ENCODE results near the gene CHSY1.

The CHSY1 gene

GRCh38 chr15:101189409-101190091 lies 62.3 kb downstream of the CHSY1 start:
- H3K9ac ChIP-seq (ENCODE audit: low read depth, low read length): no peak overlapping the region
- peaks cover 21% of the 10 kb centered on the region for H3K4me1 ChIP-seq (ENCODE audit: insufficient read depth, low read length)
- H3K9me3 ChIP-seq (ENCODE audit: insufficient read depth, low read depth, low read length): no peaks in the 10 kb centered on the region
- H3K27ac ChIP-seq (ENCODE audit: low read length): no peak overlapping the region
- H3K4me3 ChIP-seq (ENCODE audit: low read length): no peak overlapping the region
- no peaks in the 10 kb centered on the region; the same call in 1 of the 2 replicates for H3K36me3 ChIP-seq (ENCODE audit: insufficient read depth, low read depth, low read length)
- H3K27me3 ChIP-seq (ENCODE audit: insufficient read depth, low read length): no peaks in the 10 kb centered on the region

GRCh38 chr15:101188637-101189408 lies 63.0 kb downstream of the CHSY1 start:
- H3K9ac ChIP-seq (ENCODE audit: low read depth, low read length): no peak overlapping the region
- no peaks in the 10 kb centered on the region for H3K9me3 ChIP-seq (ENCODE audit: insufficient read depth, low read depth, low read length)
- H3K36me3 ChIP-seq (ENCODE audit: insufficient read depth, low read depth, low read length): no peaks in the 10 kb centered on the region; the same call in 1 of the 2 replicates
- peaks cover 21% of the 10 kb centered on the region for H3K4me1 ChIP-seq (ENCODE audit: insufficient read depth, low read length)
- H3K27ac ChIP-seq (ENCODE audit: low read length): no peak overlapping the region
- H3K27me3 ChIP-seq (ENCODE audit: insufficient read depth, low read length): no peaks in the 10 kb centered on the region
- no peak overlapping the region for H3K4me3 ChIP-seq (ENCODE audit: low read length)

DNA sequence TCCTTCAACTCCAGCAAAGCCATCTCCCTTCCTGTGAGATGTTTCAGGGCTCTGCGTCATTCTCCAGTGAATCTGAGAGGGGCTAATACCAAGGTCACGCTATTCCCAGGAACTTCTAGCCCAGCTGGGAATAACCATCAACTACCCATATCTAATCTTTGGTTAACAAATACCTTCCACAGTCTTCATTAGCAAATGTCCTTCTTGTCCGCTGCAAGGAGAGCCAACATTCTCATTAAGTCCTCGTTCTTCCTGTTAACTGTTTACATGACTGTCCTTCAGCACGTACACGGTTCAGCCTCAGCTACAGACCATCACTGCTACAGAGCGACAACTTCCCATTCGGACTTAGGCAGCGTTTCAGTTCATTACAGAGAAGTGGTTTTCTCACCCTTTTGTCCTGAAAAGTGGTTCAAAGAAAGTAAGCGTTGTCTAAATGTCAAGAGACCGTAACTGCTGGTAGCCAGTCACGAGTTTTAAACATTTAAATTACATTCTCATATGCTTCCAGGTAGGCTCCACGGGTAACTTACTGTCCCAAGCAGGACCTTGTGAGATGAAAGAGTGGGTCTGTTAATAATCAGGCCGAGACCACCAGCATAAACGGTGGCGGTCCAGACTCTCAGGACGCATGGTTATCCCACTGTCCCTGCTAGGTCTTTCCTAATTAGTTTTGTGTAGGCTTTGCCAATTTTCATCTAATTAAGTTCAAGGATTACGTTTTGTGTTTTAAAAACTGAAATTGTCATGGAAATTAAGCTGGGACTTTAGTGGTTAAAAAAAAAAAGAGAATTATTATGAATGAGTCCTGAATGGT lies 63.8 kb downstream of the CHSY1 start:
- H3K27ac ChIP-seq (ENCODE audit: low read length): peak overlapping the region; percentile 16
- H3K4me1 ChIP-seq (ENCODE audit: insufficient read depth, low read length): peaks cover 21% of the 10 kb centered on the region
- H3K9me3 ChIP-seq (ENCODE audit: insufficient read depth, low read depth, low read length): no peaks in the 10 kb centered on the region
- H3K4me3 ChIP-seq (ENCODE audit: low read length): no peak overlapping the region
- peaks cover 4% of the 10 kb centered on the region; the same call in 1 of the 2 replicates for H3K36me3 ChIP-seq (ENCODE audit: insufficient read depth, low read depth, low read length)
- H3K27me3 ChIP-seq (ENCODE audit: insufficient read depth, low read length): no peaks in the 10 kb centered on the region
- H3K9ac ChIP-seq (ENCODE audit: low read depth, low read length): no peak overlapping the region

- Histone ChIP-seq H3K4me1 (ENCODE audit: insufficient read depth, low read length) (peaks cover 16% of the 10 kb centered on the region), H3K27ac (ENCODE audit: low read length) (no peak overlapping the region), H3K9ac (ENCODE audit: low read depth, low read length) (no peak overlapping the region), H3K36me3 (ENCODE audit: insufficient read depth, low read depth, low read length) (peaks cover 13% of the 10 kb centered on the region; the same call in 1 of the 2 replicates), H3K4me3 (ENCODE audit: low read length) (no peak overlapping the region), H3K27me3 (ENCODE audit: insufficient read depth, low read length) (no peaks in the 10 kb centered on the region), H3K9me3 (ENCODE audit: insufficient read depth, low read depth, low read length) (no peaks in the 10 kb centered on the region)
Observed at GRCh38 chr15:101185770-101186169, 66.1 kb downstream of the CHSY1 start.

GRCh38 chr15:101185336-101185735 lies 66.5 kb downstream of the CHSY1 start:
- Histone ChIP-seq H3K4me3 (ENCODE audit: low read length) (no peak overlapping the region), H3K9ac (ENCODE audit: low read depth, low read length) (no peak overlapping the region), H3K9me3 (ENCODE audit: insufficient read depth, low read depth, low read length) (no peaks in the 10 kb centered on the region), H3K27ac (ENCODE audit: low read length) (no peak overlapping the region), H3K4me1 (ENCODE audit: insufficient read depth, low read length) (peaks cover 16% of the 10 kb centered on the region), H3K27me3 (ENCODE audit: insufficient read depth, low read length) (no peaks in the 10 kb centered on the region), H3K36me3 (ENCODE audit: insufficient read depth, low read depth, low read length) (peaks cover 13% of the 10 kb centered on the region; the same call in 1 of the 2 replicates)

DNA sequence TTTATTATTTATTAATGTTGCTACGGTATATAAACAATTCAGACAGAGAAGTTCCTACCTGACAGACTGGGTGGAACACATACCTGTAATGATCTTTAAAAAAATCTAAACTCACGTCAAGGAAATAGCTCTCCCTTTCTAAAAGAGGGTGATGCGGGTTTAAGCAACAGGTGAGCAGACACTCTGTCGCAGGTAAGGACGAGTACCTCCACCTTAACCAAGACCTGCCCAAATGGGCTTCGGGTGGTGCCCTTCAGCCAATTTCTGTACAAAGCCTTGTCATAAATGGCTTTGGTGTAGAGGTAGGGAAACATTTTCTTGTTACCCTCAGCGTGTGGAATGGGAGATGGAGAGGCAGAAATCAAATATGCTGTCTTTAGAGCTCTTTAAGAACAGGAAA lies 67.0 kb downstream of the CHSY1 start:
- Histone ChIP-seq H3K27me3 (ENCODE audit: insufficient read depth, low read length) (no peaks in the 10 kb centered on the region), H3K36me3 (ENCODE audit: insufficient read depth, low read depth, low read length) (peaks cover 13% of the 10 kb centered on the region; the same call in 1 of the 2 replicates), H3K9me3 (ENCODE audit: insufficient read depth, low read depth, low read length) (no peaks in the 10 kb centered on the region), H3K27ac (ENCODE audit: low read length) (no peak overlapping the region), H3K9ac (ENCODE audit: low read depth, low read length) (no peak overlapping the region), H3K4me3 (ENCODE audit: low read length) (no peak overlapping the region), H3K4me1 (ENCODE audit: insufficient read depth, low read length) (peaks cover 14% of the 10 kb centered on the region)

DNA sequence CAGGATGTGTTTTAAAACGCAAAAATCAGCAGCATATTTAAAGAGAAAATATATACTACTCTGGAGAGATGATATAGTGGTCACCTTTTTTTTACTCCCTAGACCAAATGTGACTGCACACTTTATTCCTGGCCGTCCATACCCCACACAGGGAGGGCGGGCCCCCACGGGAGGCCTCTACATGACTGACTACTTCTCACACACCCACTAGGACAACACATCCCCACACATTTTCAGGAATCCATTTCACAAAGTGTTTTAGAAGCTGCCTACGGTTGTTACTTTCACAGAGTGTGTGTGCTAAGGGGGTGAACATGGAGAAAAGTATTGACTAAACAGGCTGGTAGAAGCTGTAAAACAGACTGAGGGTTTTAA lies 67.9 kb downstream of the CHSY1 start:
- no peak overlapping the region for H3K27ac ChIP-seq (ENCODE audit: low read length)
- no peak overlapping the region for H3K4me3 ChIP-seq (ENCODE audit: low read length)
- H3K9me3 ChIP-seq (ENCODE audit: insufficient read depth, low read depth, low read length): no peaks in the 10 kb centered on the region
- H3K9ac ChIP-seq (ENCODE audit: low read depth, low read length): no peak overlapping the region
- H3K4me1 ChIP-seq (ENCODE audit: insufficient read depth, low read length): peaks cover 23% of the 10 kb centered on the region
- H3K27me3 ChIP-seq (ENCODE audit: insufficient read depth, low read length): no peaks in the 10 kb centered on the region
- peaks cover 13% of the 10 kb centered on the region; the same call in 1 of the 2 replicates for H3K36me3 ChIP-seq (ENCODE audit: insufficient read depth, low read depth, low read length)

DNA sequence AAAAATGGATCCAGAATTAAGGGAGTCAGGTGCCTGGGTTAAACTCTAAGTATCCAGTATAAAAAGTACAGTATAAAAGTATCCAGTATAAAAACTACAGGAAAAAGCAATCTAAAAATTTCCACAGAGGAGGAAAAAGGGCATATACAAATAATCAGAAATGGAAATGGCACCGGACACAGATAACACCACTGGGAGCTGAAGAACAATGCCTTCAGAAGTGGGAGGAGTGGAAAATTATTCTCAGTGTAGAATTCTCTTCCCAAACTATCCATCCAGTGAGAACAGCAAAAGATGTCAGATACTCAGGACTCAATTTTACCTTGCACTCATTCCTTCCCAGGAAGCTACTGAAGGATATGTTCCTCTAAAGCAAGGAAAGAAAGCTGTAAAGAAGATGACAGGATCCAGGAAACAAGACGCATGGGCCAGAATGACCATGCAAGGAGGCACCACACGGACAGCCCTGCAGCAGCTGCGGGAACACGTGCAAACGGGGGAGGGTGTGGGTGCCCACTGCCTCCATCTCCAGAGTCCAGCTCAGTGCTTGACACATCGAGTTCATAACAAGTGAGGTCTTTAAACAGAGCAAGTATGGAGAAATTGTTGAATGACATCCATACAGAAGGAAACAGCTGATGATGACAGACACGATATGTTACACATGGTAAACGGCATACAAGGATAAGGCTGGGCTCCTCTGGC lies 68.5 kb downstream of the CHSY1 start:
- peaks cover 22% of the 10 kb centered on the region for H3K4me1 ChIP-seq (ENCODE audit: insufficient read depth, low read length)
- no peak overlapping the region for H3K4me3 ChIP-seq (ENCODE audit: low read length)
- peaks cover 18% of the 10 kb centered on the region for H3K36me3 ChIP-seq (ENCODE audit: insufficient read depth, low read depth, low read length)
- no peak overlapping the region for H3K27ac ChIP-seq (ENCODE audit: low read length)
- H3K27me3 ChIP-seq (ENCODE audit: insufficient read depth, low read length): no peaks in the 10 kb centered on the region
- H3K9ac ChIP-seq (ENCODE audit: low read depth, low read length): no peak overlapping the region
- H3K9me3 ChIP-seq (ENCODE audit: insufficient read depth, low read depth, low read length): no peaks in the 10 kb centered on the region

GRCh38 chr15:101182215-101182614 lies 69.6 kb downstream of the CHSY1 start:
- H3K27me3 ChIP-seq (ENCODE audit: insufficient read depth, low read length): no peaks in the 10 kb centered on the region
- no peak overlapping the region for H3K4me3 ChIP-seq (ENCODE audit: low read length)
- peaks cover 30% of the 10 kb centered on the region for H3K36me3 ChIP-seq (ENCODE audit: insufficient read depth, low read depth, low read length)
- H3K9ac ChIP-seq (ENCODE audit: low read depth, low read length): no peak overlapping the region
- no peak overlapping the region for H3K27ac ChIP-seq (ENCODE audit: low read length)
- H3K9me3 ChIP-seq (ENCODE audit: insufficient read depth, low read depth, low read length): no peaks in the 10 kb centered on the region
- peaks cover 13% of the 10 kb centered on the region; the same call in 1 of the 2 replicates for H3K4me1 ChIP-seq (ENCODE audit: insufficient read depth, low read length)

DNA sequence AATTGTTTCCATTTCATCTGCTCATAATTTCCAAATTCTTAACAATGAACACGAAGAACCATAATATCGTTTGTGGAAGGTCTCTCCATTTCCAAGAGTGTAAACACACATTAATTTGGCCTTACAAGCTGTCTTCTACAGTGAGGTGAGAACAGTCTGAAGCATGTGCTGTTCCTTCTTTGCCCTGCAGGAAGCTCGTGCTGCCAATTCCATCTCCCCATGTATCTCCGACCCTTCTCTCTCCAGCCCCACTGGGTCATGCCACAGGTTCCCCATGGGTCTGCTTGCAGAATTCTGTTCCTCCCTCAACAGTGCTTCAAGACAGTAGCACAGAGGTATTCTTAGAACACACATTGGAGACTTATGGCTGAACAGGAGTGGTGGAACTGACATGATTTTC lies 70.5 kb downstream of the CHSY1 start:
- Histone ChIP-seq H3K36me3 (ENCODE audit: insufficient read depth, low read depth, low read length) (peaks cover 38% of the 10 kb centered on the region), H3K9ac (ENCODE audit: low read depth, low read length) (no peak overlapping the region), H3K27ac (ENCODE audit: low read length) (no peak overlapping the region), H3K27me3 (ENCODE audit: insufficient read depth, low read length) (no peaks in the 10 kb centered on the region), H3K4me1 (ENCODE audit: insufficient read depth, low read length) (peaks cover 13% of the 10 kb centered on the region; the same call in 1 of the 2 replicates), H3K9me3 (ENCODE audit: insufficient read depth, low read depth, low read length) (no peaks in the 10 kb centered on the region), H3K4me3 (ENCODE audit: low read length) (no peak overlapping the region)

Data from iPS-20b (cell line).